Activated CD4-positive, alpha-beta T cell treated with anti-CD3 and anti-CD28 coated beads, Interleukin-2, amount 10 ng/mL, durations not matched to agents 7 days and 5 days (primary cell): ENCODE measurements around the gene CHCHD4. TPM values are rescaled to one million over a fixed set of nuclear protein-coding genes. Genes with fewer than 3 reads are reported as not detected.

ENCODE experiments used
- CTCF ChIA-PET: fragments of 350-600 bp; sonication (Branson Sonifier 250); formaldehyde crosslinking; loops from one replicate; lab custom pipeline; 2021; ENCODE audit warnings: antibody characterized with exemption; lab: Charles Lee
- POLR2A ChIA-PET: fragments of 350-600 bp; sonication (Branson Sonifier 250); formaldehyde crosslinking; loops from one replicate; lab custom pipeline; 2021; ENCODE audit warnings: antibody characterized with exemption; lab: Charles Lee
- DNase-seq: peaks from one replicate; pipeline ENCODE4 v3.0.0-alpha.2; 2020
- H3K27ac Mint-ChIP-seq: one replicate; pipeline ENCODE4 v1.8.0; 2021; ENCODE audit warnings: mild to moderate bottlenecking, moderate library complexity, mixed read lengths
- H3K27me3 Mint-ChIP-seq: one replicate; pipeline ENCODE4 v1.8.0; 2021; ENCODE audit warnings: mixed read lengths
- H3K36me3 Mint-ChIP-seq: one replicate; pipeline ENCODE4 v1.8.0; 2021; ENCODE audit warnings: low read depth, mixed read lengths
- H3K4me1 Mint-ChIP-seq: one replicate; pipeline ENCODE4 v1.8.0; 2021; ENCODE audit warnings: mixed read lengths
- H3K4me3 Mint-ChIP-seq: one replicate; pipeline ENCODE4 v1.8.0; 2021; ENCODE audit warnings: mild to moderate bottlenecking, moderate library complexity, mixed read lengths
- H3K9me3 Mint-ChIP-seq: one replicate; pipeline ENCODE4 v1.8.0; 2021; ENCODE audit warnings: mixed read lengths
- total RNA-seq, 2 experiments: library from RNA; stranded (reverse); gene quantifications; one replicate each; pipeline ENCODE4 v1.2.3, GENCODE V29; 2021

CHCHD4 gene
- total RNA-seq, 2 experiments from 2014 or later: 12.7 to 13.2 TPM

- DNase-seq: no peak
- H3K36me3 Mint-ChIP-seq: peaks cover 39% of the 10 kb centered on the region
- H3K27ac Mint-ChIP-seq: peak overlapping the region; percentile 78
- ChIA-PET POLR2A (no interaction called here), CTCF (interaction anchor here (1.1 to 2.7 kb wide), 4 partner anchors 11 to 245 kb away, joined by 3 to 10 read pairs (median 3); no protein-coding TSS in a partner anchor)
- peaks cover 42% of the 10 kb centered on the region for H3K4me1 Mint-ChIP-seq
- no peaks in the 10 kb centered on the region for H3K27me3 Mint-ChIP-seq
- H3K9me3 Mint-ChIP-seq: no peaks in the 10 kb centered on the region
- H3K4me3 Mint-ChIP-seq: no peak overlapping the region
These were observed 16.0 kb upstream of the CHCHD4 start for GRCh38 chr3:14140668-14141067.

GRCh38 chr3:14139771-14140170 is 15.1 kb upstream of the CHCHD4 start:
- ChIA-PET POLR2A (no interaction called here), CTCF (interaction anchor here (0.5 to 1.5 kb wide), 3 partner anchors 23 to 244 kb away, joined by 3 read pairs; no protein-coding TSS in a partner anchor)
- Mint-ChIP-seq H3K4me1 (peaks cover 36% of the 10 kb centered on the region), H3K4me3 (no peak overlapping the region), H3K27ac (no peak overlapping the region), H3K9me3 (no peaks in the 10 kb centered on the region), H3K27me3 (no peaks in the 10 kb centered on the region), H3K36me3 (peaks cover 38% of the 10 kb centered on the region)
- DNase-seq: no peak

GRCh38 chr3:14138878-14139655 is 14.4 kb upstream of the CHCHD4 start:
- POLR2A ChIA-PET: no interaction called here
- peaks cover 41% of the 10 kb centered on the region for H3K36me3 Mint-ChIP-seq
- H3K27ac Mint-ChIP-seq: no peak overlapping the region

GRCh38 chr3:14138109-14138877 is 13.6 kb upstream of the CHCHD4 start:
- Mint-ChIP-seq H3K4me1 (peaks cover 21% of the 10 kb centered on the region), H3K36me3 (peaks cover 40% of the 10 kb centered on the region), H3K27me3 (no peaks in the 10 kb centered on the region), H3K27ac (no peak overlapping the region), H3K4me3 (no peak overlapping the region), H3K9me3 (no peaks in the 10 kb centered on the region)
- ChIA-PET CTCF (interaction anchor here (1.0 to 1.1 kb wide), 2 partner anchors 13 to 23 kb away, joined by 3 read pairs; partner anchors contain the start of genes CHCHD4 and TMEM43), POLR2A (no interaction called here)
- no peak for DNase-seq

More at GRCh38 chr3:14138878-14139655, 14.4 kb upstream of the CHCHD4 start:
- H3K4me1 Mint-ChIP-seq: peaks cover 29% of the 10 kb centered on the region
- H3K9me3 Mint-ChIP-seq: no peaks in the 10 kb centered on the region
- no peaks in the 10 kb centered on the region for H3K27me3 Mint-ChIP-seq
- CTCF ChIA-PET: interaction anchor here (1.0 to 1.1 kb wide), 3 partner anchors 14 to 22 kb away, joined by 3 read pairs; partner anchors contain the start of genes CHCHD4 and TMEM43
- no peak overlapping the region for H3K4me3 Mint-ChIP-seq
- DNase-seq: no peak

- Mint-ChIP-seq H3K27me3 (no peaks in the 10 kb centered on the region), H3K36me3 (peaks cover 41% of the 10 kb centered on the region), H3K4me3 (no peak overlapping the region), H3K27ac (no peak overlapping the region), H3K4me1 (peaks cover 13% of the 10 kb centered on the region), H3K9me3 (no peaks in the 10 kb centered on the region)
- no peak for DNase-seq
- ChIA-PET CTCF (interaction anchor here (1.1 kb wide), 1 partner anchor 9 kb away, joined by 3 read pairs; no protein-coding TSS in a partner anchor), POLR2A (no interaction called here)
These were observed 12.8 kb upstream of the CHCHD4 start for GRCh38 chr3:14137445-14137844.

GRCh38 chr3:14137004-14137403 is 12.3 kb upstream of the CHCHD4 start:
- Mint-ChIP-seq H3K27me3 (no peaks in the 10 kb centered on the region), H3K9me3 (no peaks in the 10 kb centered on the region), H3K27ac (no peak overlapping the region), H3K4me1 (peaks cover 8% of the 10 kb centered on the region), H3K36me3 (peaks cover 40% of the 10 kb centered on the region), H3K4me3 (no peak overlapping the region)
- DNase-seq: no peak
- CTCF ChIA-PET: interaction anchor here (1.1 kb wide), 1 partner anchor 8 kb away, joined by 3 read pairs; no protein-coding TSS in a partner anchor
- POLR2A ChIA-PET: no interaction called here

GRCh38 chr3:14135581-14135980 is 10.9 kb upstream of the CHCHD4 start:
- DNase-seq: no peak
- H3K36me3 Mint-ChIP-seq: peaks cover 46% of the 10 kb centered on the region
- no peaks in the 10 kb centered on the region for H3K9me3 Mint-ChIP-seq
- H3K4me3 Mint-ChIP-seq: no peak overlapping the region
- no peak overlapping the region for H3K27ac Mint-ChIP-seq
- no peaks in the 10 kb centered on the region for H3K4me1 Mint-ChIP-seq
- POLR2A ChIA-PET: no interaction called here
- CTCF ChIA-PET: interaction anchor here (1.8 kb wide), 1 partner anchor 11 kb away, joined by 6 read pairs; the partner anchor contains the start of genes CHCHD4 and TMEM43
- no peaks in the 10 kb centered on the region for H3K27me3 Mint-ChIP-seq

GRCh38 chr3:14134291-14134690 is 9.6 kb upstream of the CHCHD4 start:
- POLR2A ChIA-PET: no interaction called here
- H3K27me3 Mint-ChIP-seq: no peaks in the 10 kb centered on the region
- peaks cover 52% of the 10 kb centered on the region for H3K36me3 Mint-ChIP-seq
- H3K9me3 Mint-ChIP-seq: no peaks in the 10 kb centered on the region
- DNase-seq: no peak
- H3K4me3 Mint-ChIP-seq: no peak overlapping the region
- H3K4me1 Mint-ChIP-seq: no peaks in the 10 kb centered on the region
- CTCF ChIA-PET: interaction anchor here (0.6 to 1.8 kb wide), 3 partner anchors 9 to 1848 kb away, joined by 3 to 6 read pairs (median 3); partner anchors contain the start of genes CHCHD4 and TMEM43
- no peak overlapping the region for H3K27ac Mint-ChIP-seq

GRCh38 chr3:14133876-14134275 is 9.2 kb upstream of the CHCHD4 start:
- ChIA-PET POLR2A (no interaction called here), CTCF (interaction anchor here (1.1 to 1.8 kb wide), 2 partner anchors 9 to 12 kb away, joined by 3 to 6 read pairs; partner anchors contain the start of genes CHCHD4 and TMEM43)
- Mint-ChIP-seq H3K27me3 (no peaks in the 10 kb centered on the region), H3K27ac (no peak overlapping the region), H3K4me3 (no peak overlapping the region), H3K4me1 (no peaks in the 10 kb centered on the region), H3K36me3 (peaks cover 56% of the 10 kb centered on the region), H3K9me3 (no peaks in the 10 kb centered on the region)
- no peak for DNase-seq

- Mint-ChIP-seq H3K4me3 (no peak overlapping the region), H3K27me3 (no peaks in the 10 kb centered on the region), H3K9me3 (no peaks in the 10 kb centered on the region), H3K27ac (no peak overlapping the region), H3K36me3 (peaks cover 59% of the 10 kb centered on the region), H3K4me1 (peaks cover 5% of the 10 kb centered on the region)
- ChIA-PET CTCF (interaction anchor here (1.1 kb wide), 2 partner anchors 9 to 12 kb away, joined by 3 read pairs; partner anchors contain the start of genes CHCHD4 and TMEM43), POLR2A (no interaction called here)
- no peak for DNase-seq
These were observed 8.6 kb upstream of the CHCHD4 start for GRCh38 chr3:14133188-14133800.

- CTCF ChIA-PET: interaction anchor here (1.1 to 1.6 kb wide), 2 partner anchors 8 to 12 kb away, joined by 3 to 5 read pairs; partner anchors contain the start of genes CHCHD4 and TMEM43
- Mint-ChIP-seq H3K4me3 (no peak overlapping the region), H3K4me1 (peaks cover 11% of the 10 kb centered on the region), H3K36me3 (peaks cover 63% of the 10 kb centered on the region), H3K27ac (no peak overlapping the region), H3K9me3 (no peaks in the 10 kb centered on the region), H3K27me3 (no peaks in the 10 kb centered on the region)
- no peak for DNase-seq
- POLR2A ChIA-PET: no interaction called here
These were observed 8.0 kb upstream of the CHCHD4 start for GRCh38 chr3:14132689-14133088.

- Mint-ChIP-seq H3K9me3 (no peaks in the 10 kb centered on the region), H3K27me3 (no peaks in the 10 kb centered on the region), H3K36me3 (peaks cover 67% of the 10 kb centered on the region), H3K27ac (no peak overlapping the region), H3K4me1 (peaks cover 16% of the 10 kb centered on the region), H3K4me3 (no peak overlapping the region)
- no peak for DNase-seq
- ChIA-PET POLR2A (no interaction called here), CTCF (interaction anchor here (1.6 kb wide), 2 partner anchors 11 to 13 kb away, joined by 4 to 5 read pairs; no protein-coding TSS in a partner anchor)
These were observed 7.5 kb upstream of the CHCHD4 start for GRCh38 chr3:14132120-14132519.
